T-helper 22 cell (primary cell): Measurements from ENCODE around the gene OR8D2.
"Not testable (repeated sequence)": the region's sequence is repeated elsewhere in the genome, so short reads cannot be mapped to it uniquely, and the experiment has no call there.

Experiments
- DNase-seq: peaks from one replicate; pipeline ENCODE4 v3.0.0-alpha.2; 2020; ENCODE audit warnings: low read depth

The OR8D2 gene

GRCh38 chr11:124285610-124286344 is 34.2 kb downstream of the OR8D2 start:
- no peak for DNase-seq

GRCh38 chr11:124278261-124278660 is 41.7 kb downstream of the OR8D2 start:
- DNase-seq: no peak

- DNase-seq: no peak
Measured at GRCh38 chr11:124277804-124278203, 42.2 kb downstream of the OR8D2 start.

GRCh38 chr11:124277207-124277606 is 42.8 kb downstream of the OR8D2 start:
- DNase-seq: no peak

GRCh38 chr11:124276081-124276480 is 43.9 kb downstream of the OR8D2 start:
- no peak for DNase-seq

GRCh38 chr11:124274000-124274399 is 46.0 kb downstream of the OR8D2 start:
- DNase-seq: no peak

- not testable (repeated sequence) for DNase-seq
Measured at GRCh38 chr11:124270886-124271285, 49.1 kb downstream of the OR8D2 start.
